ENCODE results near the gene C1orf21.

DNA sequence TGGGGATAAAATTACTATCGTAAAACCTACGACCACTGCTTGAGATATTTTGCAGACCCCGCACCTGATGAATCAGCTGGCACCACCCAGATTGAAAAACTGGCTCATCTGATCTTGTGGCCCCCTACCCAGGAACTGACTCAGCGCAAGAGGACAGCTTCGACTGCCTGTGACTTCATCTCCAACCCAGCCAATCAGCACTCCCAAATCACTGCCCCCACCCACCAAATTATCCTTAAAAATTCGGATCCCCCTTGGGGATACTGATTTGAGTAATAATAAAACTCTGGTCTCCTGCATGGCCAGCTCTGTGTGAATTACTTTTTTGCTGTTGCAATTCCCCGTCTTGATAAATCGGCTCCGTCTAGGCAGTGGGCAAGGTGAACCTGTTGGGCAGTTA is 286.5 kb downstream of the C1orf21 start:
- no peak for TF ChIP-seq POLR2A (IDR thresholded peaks at IDR 0.05)
- TF ChIP-seq, protein P1, sequence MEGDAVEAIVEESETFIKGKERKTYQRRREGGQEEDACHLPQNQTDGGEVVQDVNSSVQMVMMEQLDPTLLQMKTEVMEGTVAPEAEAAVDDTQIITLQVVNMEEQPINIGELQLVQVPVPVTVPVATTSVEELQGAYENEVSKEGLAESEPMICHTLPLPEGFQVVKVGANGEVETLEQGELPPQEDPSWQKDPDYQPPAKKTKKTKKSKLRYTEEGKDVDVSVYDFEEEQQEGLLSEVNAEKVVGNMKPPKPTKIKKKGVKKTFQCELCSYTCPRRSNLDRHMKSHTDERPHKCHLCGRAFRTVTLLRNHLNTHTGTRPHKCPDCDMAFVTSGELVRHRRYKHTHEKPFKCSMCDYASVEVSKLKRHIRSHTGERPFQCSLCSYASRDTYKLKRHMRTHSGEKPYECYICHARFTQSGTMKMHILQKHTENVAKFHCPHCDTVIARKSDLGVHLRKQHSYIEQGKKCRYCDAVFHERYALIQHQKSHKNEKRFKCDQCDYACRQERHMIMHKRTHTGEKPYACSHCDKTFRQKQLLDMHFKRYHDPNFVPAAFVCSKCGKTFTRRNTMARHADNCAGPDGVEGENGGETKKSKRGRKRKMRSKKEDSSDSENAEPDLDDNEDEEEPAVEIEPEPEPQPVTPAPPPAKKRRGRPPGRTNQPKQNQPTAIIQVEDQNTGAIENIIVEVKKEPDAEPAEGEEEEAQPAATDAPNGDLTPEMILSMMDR (IDR thresholded peaks at IDR 0.05), result no peak
